C4-2B (cell line): Measurements from ENCODE around the gene IPO9.

ENCODE experiments used
- H3K27ac ChIP-seq: fragments of 450-650 bp; 2 replicates; pipeline ENCODE4 v1.5.1; 2017
- CTCF ChIP-seq: fragments of 450-650 bp; conservative IDR thresholded peaks from 2 replicates; pipeline ENCODE4 v1.5.1; 2017; ENCODE audit warnings: mild to moderate bottlenecking
- ZFX ChIP-seq: fragments of 450-650 bp; IDR thresholded peaks from 2 replicates; pipeline ENCODE4 v1.6.1; 2017

Gene IPO9

DNA sequence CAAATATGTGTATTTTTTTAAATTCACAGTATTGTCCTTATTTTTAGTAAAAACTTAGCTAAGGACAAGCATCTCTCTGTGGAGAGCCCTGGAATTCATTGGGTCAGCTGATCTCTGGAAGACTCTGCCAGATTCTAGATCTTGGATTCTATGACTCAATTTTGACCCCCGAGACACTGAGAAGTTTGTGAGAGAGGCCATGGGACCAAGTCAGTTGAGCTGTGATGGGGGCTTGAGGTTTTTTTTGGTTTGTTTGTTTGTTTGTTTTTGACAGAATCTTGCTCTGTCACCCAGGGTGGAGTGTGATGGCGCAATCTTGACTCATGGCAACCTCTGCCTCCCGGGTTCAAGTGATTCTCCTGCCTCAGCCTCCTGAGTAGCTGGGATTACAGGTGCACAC is 73.2 kb downstream of the IPO9 start:
- no peak overlapping the region for H3K27ac ChIP-seq
- no peak for TF ChIP-seq ZFX
- TF ChIP-seq CTCF, result no peak

- TF ChIP-seq CTCF (no peak), ZFX (no peak)
- H3K27ac ChIP-seq, result no peak overlapping the region
Observed at GRCh38 chr1:201903135-201903534, 74.2 kb downstream of the IPO9 start.

DNA sequence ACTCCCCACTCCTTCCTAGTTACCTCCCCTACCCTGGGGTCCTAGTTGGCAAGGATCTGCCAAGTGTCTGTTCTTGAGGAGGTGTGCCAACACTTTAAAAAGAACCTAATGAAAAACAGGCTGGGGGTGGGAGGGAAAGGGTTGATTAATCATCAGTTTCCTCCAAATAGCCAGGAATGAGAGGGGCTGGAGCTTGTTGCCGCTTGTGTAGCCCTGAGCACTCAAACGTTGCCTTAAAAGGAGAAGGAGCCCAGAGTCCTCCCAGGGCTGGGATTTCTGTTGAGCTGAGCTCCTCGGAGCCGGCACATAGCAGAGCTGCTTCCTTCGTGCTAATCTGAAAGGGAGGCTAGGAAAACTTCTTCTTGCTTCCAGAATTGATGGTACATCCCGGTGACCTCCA is 75.6 kb downstream of the IPO9 start:
- TF ChIP-seq ZFX, result no peak
- no peak overlapping the region for H3K27ac ChIP-seq

DNA sequence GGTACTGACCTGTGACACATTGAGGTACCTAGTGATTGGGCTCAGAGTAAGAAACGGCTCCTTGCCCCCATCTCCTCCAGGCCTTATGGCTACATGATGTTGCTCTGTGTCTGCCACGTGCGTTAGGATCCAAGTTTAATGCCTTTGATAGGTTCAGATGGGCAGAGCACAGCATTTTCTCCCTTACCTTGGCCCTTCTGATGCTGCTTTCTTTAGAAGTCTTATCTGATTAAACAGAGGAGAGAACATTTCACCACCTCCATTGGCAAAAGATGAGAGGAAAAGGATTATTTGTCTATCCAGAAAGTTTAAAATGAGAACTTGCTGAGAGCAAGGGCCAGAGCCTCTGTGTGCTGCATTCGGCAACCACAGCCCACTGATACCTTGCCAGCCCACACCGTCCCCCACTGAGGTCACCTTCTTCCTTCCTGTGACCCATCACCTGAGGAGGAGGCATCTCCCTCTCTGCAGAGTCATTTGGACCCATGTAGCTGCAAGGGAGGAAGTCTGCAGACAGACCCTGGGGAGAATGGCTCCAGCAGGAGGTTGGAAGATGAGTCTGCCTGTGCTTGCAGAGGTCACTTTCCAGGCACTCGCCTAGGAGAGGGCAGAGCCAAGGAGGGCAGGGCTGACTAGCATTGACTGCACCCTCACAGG is 76.4 kb downstream of the IPO9 start:
- TF ChIP-seq ZFX (no peak), CTCF (no peak)
- no peak overlapping the region for H3K27ac ChIP-seq

DNA sequence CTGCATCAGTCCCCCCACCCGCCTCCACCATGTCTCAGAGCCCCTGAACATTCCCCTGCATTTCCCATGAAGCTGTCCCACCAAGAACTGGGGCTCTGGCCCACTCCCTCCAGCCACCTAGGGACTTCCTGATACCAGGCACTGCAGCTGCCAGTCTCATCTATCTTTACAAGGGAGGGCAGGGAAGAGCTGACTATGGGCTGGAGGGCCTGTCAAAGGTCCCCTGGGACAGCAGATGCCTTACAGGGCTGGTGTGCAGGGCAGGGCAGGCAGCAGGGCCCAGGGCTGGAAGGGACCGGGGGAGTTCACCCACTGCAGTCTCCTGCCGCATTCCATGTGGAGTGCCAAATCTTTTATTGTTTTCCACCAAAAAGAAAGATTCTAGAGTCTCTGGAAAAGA is 77.4 kb downstream of the IPO9 start:
- H3K27ac ChIP-seq, result no peak overlapping the region
- TF ChIP-seq ZFX (no peak), CTCF (no peak)

- no peak overlapping the region for H3K27ac ChIP-seq
- TF ChIP-seq ZFX, result no peak
- no peak for TF ChIP-seq CTCF
Observed at GRCh38 chr1:201907621-201908020, 78.7 kb downstream of the IPO9 start.

DNA sequence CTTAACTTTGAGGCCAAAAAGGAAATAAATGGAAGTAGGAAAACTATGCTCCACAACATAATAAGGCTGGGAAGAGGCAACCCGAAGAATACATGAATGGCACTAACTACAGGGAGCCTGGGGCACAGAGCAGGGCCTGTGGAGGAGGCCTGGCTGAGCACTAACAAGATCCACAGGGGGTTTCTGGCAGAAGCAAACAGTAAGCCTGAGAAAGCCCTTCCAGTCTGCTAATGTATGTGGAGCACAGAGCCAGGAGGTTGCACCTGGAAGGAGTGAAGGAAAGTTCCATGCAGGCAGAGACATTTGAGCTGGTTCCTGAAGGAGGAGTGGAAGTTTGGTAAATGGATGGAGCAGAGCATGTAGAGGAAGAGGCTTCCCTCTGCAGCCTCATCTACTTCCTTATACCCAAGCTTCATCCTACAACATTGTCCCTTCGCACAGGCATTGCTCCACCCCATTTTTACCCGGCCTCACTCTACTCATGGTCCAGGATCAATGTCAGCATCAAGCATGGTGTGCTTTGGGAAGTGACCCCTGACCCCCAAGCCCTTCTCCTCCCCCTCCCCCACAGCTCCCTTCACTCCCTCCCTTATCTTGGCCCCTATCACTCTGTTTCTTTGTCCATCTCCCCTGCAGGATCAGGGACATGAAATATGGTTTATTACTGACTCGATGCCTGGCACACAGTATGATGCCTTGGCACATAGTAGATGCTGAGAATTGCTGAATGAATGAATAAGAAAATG is 83.0 kb downstream of the IPO9 start:
- TF ChIP-seq CTCF (no peak), ZFX (no peak)
- no peak overlapping the region for H3K27ac ChIP-seq

- no peak overlapping the region for H3K27ac ChIP-seq
- TF ChIP-seq ZFX, result no peak
- TF ChIP-seq CTCF, result no peak
Observed at GRCh38 chr1:201912832-201913231, 83.9 kb downstream of the IPO9 start.
